Measurements from ENCODE around the gene RFX1.

Gene RFX1

DNA sequence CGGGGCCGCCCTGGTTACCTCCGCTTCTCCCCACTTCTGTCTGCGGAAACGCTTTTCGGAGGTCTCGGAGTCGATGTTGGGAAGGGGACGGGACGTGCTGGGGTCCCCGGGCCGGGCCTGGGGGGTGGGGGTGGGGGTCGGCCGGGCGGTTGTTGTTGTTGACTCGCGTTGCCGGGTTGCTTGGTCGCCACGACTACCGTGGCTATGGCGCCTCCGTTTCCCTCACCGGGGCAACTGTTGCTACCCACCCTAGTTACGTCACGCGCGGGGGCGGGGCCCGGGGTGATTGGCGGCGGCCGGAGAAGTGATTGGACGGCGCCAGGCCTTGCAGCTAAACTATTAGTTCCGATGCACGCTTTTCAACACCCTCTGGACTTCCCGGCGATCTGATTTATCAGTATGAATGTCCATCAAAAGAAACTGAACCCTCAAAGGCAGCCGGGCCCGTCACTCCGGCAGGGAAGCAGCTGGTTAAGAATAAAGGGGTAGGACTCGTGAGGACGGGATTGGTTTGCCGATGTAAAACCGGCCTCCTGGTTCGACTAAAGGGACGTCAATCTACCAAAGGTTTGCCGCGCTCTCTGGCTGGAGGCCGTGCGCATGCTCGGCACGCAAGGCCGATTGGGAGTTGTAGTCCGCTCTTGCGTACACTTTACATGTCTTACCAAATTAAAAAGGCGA lies at the start of gene RFX1:
Gene RFX1, minus strand, starts transcription at position 236 of the 681 bp plus-strand sequence. CDS start 12,477 bp downstream, outside the sequence.
- H3F3A ChIP-seq (ENCODE audit: control insufficient read depth, insufficient read depth): peaks cover 29% of the 10 kb centered on the region
- H3K79me2 ChIP-seq (ENCODE audit: control insufficient read depth, low read length): peaks cover 36% of the 10 kb centered on the region
- H3K27me3 ChIP-seq (ENCODE audit: control insufficient read depth, low read length): no peaks in the 10 kb centered on the region
- H3K9me2 ChIP-seq (replicated peaks; ENCODE audit: control insufficient read depth, low read length): no peaks in the 10 kb centered on the region
- no peaks in the 10 kb centered on the region for H3K9me3 ChIP-seq (ENCODE audit: control insufficient read depth, insufficient read depth, low read length)
- H3K4me2 ChIP-seq (ENCODE audit: low read length): peak within 1 kb of the TSS; percentile 94
- H3K4me1 ChIP-seq (ENCODE audit: control insufficient read depth, low read length): peaks cover 53% of the 10 kb centered on the region
- TF ChIP-seq EZH2phosphoT487 (IDR thresholded peaks at IDR 0.05; ENCODE audit: borderline replicate concordance, low read length): no peak
- TF ChIP-seq, protein P1, sequence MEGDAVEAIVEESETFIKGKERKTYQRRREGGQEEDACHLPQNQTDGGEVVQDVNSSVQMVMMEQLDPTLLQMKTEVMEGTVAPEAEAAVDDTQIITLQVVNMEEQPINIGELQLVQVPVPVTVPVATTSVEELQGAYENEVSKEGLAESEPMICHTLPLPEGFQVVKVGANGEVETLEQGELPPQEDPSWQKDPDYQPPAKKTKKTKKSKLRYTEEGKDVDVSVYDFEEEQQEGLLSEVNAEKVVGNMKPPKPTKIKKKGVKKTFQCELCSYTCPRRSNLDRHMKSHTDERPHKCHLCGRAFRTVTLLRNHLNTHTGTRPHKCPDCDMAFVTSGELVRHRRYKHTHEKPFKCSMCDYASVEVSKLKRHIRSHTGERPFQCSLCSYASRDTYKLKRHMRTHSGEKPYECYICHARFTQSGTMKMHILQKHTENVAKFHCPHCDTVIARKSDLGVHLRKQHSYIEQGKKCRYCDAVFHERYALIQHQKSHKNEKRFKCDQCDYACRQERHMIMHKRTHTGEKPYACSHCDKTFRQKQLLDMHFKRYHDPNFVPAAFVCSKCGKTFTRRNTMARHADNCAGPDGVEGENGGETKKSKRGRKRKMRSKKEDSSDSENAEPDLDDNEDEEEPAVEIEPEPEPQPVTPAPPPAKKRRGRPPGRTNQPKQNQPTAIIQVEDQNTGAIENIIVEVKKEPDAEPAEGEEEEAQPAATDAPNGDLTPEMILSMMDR (IDR thresholded peaks at IDR 0.05; ENCODE audit: low read depth, low read length, poor library complexity, severe bottlenecking): no peak
- H4K20me1 ChIP-seq (ENCODE audit: control insufficient read depth, insufficient read depth, low read depth, low read length): no peaks in the 10 kb centered on the region
- H3K36me3 ChIP-seq (ENCODE audit: control insufficient read depth, low read length): no peaks in the 10 kb centered on the region
- peak within 1 kb of the TSS; percentile 90 for H3K27ac ChIP-seq (ENCODE audit: low read depth, low read length)
- peak within 1 kb of the TSS; percentile 84 for H3K4me3 ChIP-seq (ENCODE audit: low read length)

DNA sequence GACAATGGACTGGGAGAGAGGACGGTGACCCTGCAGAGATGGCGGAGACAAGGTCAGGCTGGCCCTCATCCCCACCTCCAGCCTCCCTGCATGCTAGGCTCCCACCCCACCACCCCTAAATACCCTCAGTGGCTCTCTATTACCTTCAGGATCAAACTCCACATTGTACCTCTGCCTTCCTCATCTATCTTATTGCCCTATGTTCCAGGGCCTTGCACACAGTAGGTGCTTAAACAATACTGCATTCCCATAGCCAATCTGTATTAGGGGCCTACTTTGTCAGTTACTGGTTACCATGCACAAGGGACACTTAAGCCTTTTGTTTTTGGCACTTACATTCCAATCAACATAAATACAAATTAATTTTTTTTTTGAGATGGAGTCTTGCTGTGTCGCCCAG lies 49.3 kb upstream of the RFX1 start:
- Histone ChIP-seq H3K79me2 (ENCODE audit: control insufficient read depth, low read length) (no peaks in the 10 kb centered on the region), H3K4me1 (ENCODE audit: control insufficient read depth, low read length) (peaks cover 26% of the 10 kb centered on the region), H3F3A (ENCODE audit: control insufficient read depth, insufficient read depth) (no peaks in the 10 kb centered on the region), H3K9me2 (replicated peaks; ENCODE audit: control insufficient read depth, low read length) (no peaks in the 10 kb centered on the region), H3K4me3 (ENCODE audit: low read length) (no peak overlapping the region), H3K36me3 (ENCODE audit: control insufficient read depth, low read length) (no peaks in the 10 kb centered on the region), H3K27ac (ENCODE audit: low read depth, low read length) (no peak overlapping the region), H3K9me3 (ENCODE audit: control insufficient read depth, insufficient read depth, low read length) (no peaks in the 10 kb centered on the region), H3K27me3 (ENCODE audit: control insufficient read depth, low read length) (peaks cover 24% of the 10 kb centered on the region), H3K4me2 (ENCODE audit: low read length) (no peak overlapping the region), H4K20me1 (ENCODE audit: control insufficient read depth, insufficient read depth, low read depth, low read length) (no peaks in the 10 kb centered on the region)
- TF ChIP-seq EZH2phosphoT487 (IDR thresholded peaks at IDR 0.05; ENCODE audit: borderline replicate concordance, low read length): no peak
- TF ChIP-seq, protein P1 (IDR thresholded peaks at IDR 0.05; ENCODE audit: low read depth, low read length, poor library complexity, severe bottlenecking): no peak

DNA sequence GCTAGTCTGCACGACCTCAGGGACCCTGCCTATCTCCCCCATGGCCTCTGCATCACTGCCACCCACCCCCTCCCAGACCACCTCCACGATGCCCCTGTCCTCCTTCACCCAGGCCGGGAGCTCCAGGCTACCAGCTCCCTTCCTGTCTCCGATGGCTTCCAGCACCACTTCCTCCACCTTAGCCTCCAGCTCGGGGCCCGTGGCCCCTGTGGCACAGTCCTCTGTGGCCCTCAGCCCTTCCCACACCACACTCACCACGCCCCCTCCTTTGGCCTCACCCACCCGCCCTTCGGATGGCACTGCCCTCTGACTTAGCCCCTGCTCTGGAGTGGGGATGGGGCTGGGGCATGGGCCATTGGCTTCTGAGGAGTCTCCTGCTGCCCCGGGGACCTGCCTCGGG lies 48.6 kb upstream of the RFX1 start:
- Histone ChIP-seq H3K27ac (ENCODE audit: low read depth, low read length) (no peak overlapping the region), H3K4me3 (ENCODE audit: low read length) (no peak overlapping the region), H3K9me3 (ENCODE audit: control insufficient read depth, insufficient read depth, low read length) (no peaks in the 10 kb centered on the region), H3K36me3 (ENCODE audit: control insufficient read depth, low read length) (no peaks in the 10 kb centered on the region), H3K4me2 (ENCODE audit: low read length) (no peak overlapping the region), H3K27me3 (ENCODE audit: control insufficient read depth, low read length) (peaks cover 23% of the 10 kb centered on the region), H3K79me2 (ENCODE audit: control insufficient read depth, low read length) (no peaks in the 10 kb centered on the region), H3K4me1 (ENCODE audit: control insufficient read depth, low read length) (peaks cover 19% of the 10 kb centered on the region), H3F3A (ENCODE audit: control insufficient read depth, insufficient read depth) (no peaks in the 10 kb centered on the region), H3K9me2 (replicated peaks; ENCODE audit: control insufficient read depth, low read length) (no peaks in the 10 kb centered on the region), H4K20me1 (ENCODE audit: control insufficient read depth, insufficient read depth, low read depth, low read length) (no peaks in the 10 kb centered on the region)
- no peak for TF ChIP-seq EZH2phosphoT487 (IDR thresholded peaks at IDR 0.05; ENCODE audit: borderline replicate concordance, low read length)
- TF ChIP-seq, protein P1 (IDR thresholded peaks at IDR 0.05; ENCODE audit: low read depth, low read length, poor library complexity, severe bottlenecking): no peak

All from DOHH2 (cell line).